HG02884 (cell line): Measurements from ENCODE around the gene TMEM150A.
"Not testable (repeated sequence)": the region's sequence is repeated elsewhere in the genome, so short reads cannot be mapped to it uniquely, and the experiment has no call there.

ENCODE experiments used
- ATAC-seq: cut with Tn5 transposase; IDR thresholded peaks from one replicate; pipeline ENCODE4 v1.9.1; 2021; ENCODE audit warnings: mild to moderate bottlenecking, moderate library complexity; ENCODE audit not compliant: unreplicated experiment

The TMEM150A gene

GRCh38 chr2:85602476-85603234 lies at the start of gene TMEM150A:
Gene TMEM150A (minus strand): TSS chr2:85602698. CDS start chr2:85601948, 750 bp downstream.
- peak; percentile 97 for ATAC-seq

- no peak for ATAC-seq
Observed at GRCh38 chr2:85652056-85652455, 49.6 kb upstream of the TMEM150A start.

GRCh38 chr2:85651097-85651496 lies 48.6 kb upstream of the TMEM150A start:
- ATAC-seq = no peak

- ATAC-seq = no peak
Observed at GRCh38 chr2:85650456-85650855, 48.0 kb upstream of the TMEM150A start.

- ATAC-seq = no peak
Observed at GRCh38 chr2:85649201-85650190, 47.0 kb upstream of the TMEM150A start.

GRCh38 chr2:85648619-85649018 lies 46.1 kb upstream of the TMEM150A start:
- no peak for ATAC-seq

GRCh38 chr2:85647823-85648526 lies 45.5 kb upstream of the TMEM150A start:
- ATAC-seq = no peak

GRCh38 chr2:85646166-85646565 lies 43.7 kb upstream of the TMEM150A start:
- ATAC-seq = no peak

GRCh38 chr2:85644909-85645308 lies 42.4 kb upstream of the TMEM150A start:
- no peak for ATAC-seq

GRCh38 chr2:85642725-85643124 lies 40.2 kb upstream of the TMEM150A start:
- ATAC-seq = no peak

- ATAC-seq = no peak
Observed at GRCh38 chr2:85635636-85636035, 33.1 kb upstream of the TMEM150A start.

GRCh38 chr2:85635011-85635410 lies 32.5 kb upstream of the TMEM150A start:
- no peak for ATAC-seq

GRCh38 chr2:85631316-85631715 lies 28.8 kb upstream of the TMEM150A start:
- no peak for ATAC-seq

GRCh38 chr2:85628658-85629057 lies 26.2 kb upstream of the TMEM150A start:
- ATAC-seq = no peak

- no peak for ATAC-seq
Observed at GRCh38 chr2:85623991-85624390, 21.5 kb upstream of the TMEM150A start.

GRCh38 chr2:85621338-85621737 lies 18.8 kb upstream of the TMEM150A start:
- no peak for ATAC-seq

GRCh38 chr2:85619617-85620016 lies 17.1 kb upstream of the TMEM150A start:
- ATAC-seq = no peak

- not testable (repeated sequence) for ATAC-seq
Observed at GRCh38 chr2:85617723-85618122, 15.2 kb upstream of the TMEM150A start.

GRCh38 chr2:85615413-85615728 lies 12.9 kb upstream of the TMEM150A start:
- no peak for ATAC-seq

GRCh38 chr2:85614757-85615156 lies 12.3 kb upstream of the TMEM150A start:
- ATAC-seq = not testable (repeated sequence)
